ENCODE results near the gene SGCD. TPM values are rescaled to one million over a fixed set of nuclear protein-coding genes. Genes with fewer than 3 reads are reported as not detected.
A peak's percentile ranks its signal among the peaks of the same experiment; 100 is the strongest.

SGCD gene
- total RNA-seq, 1 donor from 2014 or later = 75.2 TPM

- ATAC-seq (no peak), DNase-seq (ENCODE audit: missing footprints) (no peak)
- intact Hi-C loops (cut with DNase I) = no loop called here
Measured at GRCh38 chr5:156431956-156432829, 105.2 kb downstream of the SGCD start.

- DNase-seq (ENCODE audit: missing footprints) (no peak), ATAC-seq (no peak)
- intact Hi-C loops (cut with DNase I) = no loop called here
Measured at GRCh38 chr5:156432830-156433105, 105.8 kb downstream of the SGCD start.

- DNase-seq (ENCODE audit: missing footprints) (no peak), ATAC-seq (no peak)
- intact Hi-C loops (cut with DNase I) = no loop called here
Measured at GRCh38 chr5:156434471-156434870, 107.5 kb downstream of the SGCD start.

GRCh38 chr5:156435101-156435500 is 108.1 kb downstream of the SGCD start:
- no peak for DNase-seq (ENCODE audit: missing footprints)
- ATAC-seq = no peak
- intact Hi-C loops (cut with DNase I) = no loop called here

GRCh38 chr5:156438076-156438475 is 111.1 kb downstream of the SGCD start:
- ATAC-seq = no peak
- DNase-seq (ENCODE audit: missing footprints) = no peak
- intact Hi-C loops (cut with DNase I) = no loop called here

GRCh38 chr5:156444753-156445291 is 117.9 kb downstream of the SGCD start:
- no peak for DNase-seq (ENCODE audit: missing footprints)
- intact Hi-C loops (cut with DNase I) = no loop called here
- ATAC-seq = no peak

GRCh38 chr5:156446526-156446925 is 119.6 kb downstream of the SGCD start:
- intact Hi-C loops (cut with DNase I) = no loop called here
- ATAC-seq = no peak
- DNase-seq (ENCODE audit: missing footprints) = no peak

GRCh38 chr5:156450778-156451177 is 123.8 kb downstream of the SGCD start:
- DNase-seq (ENCODE audit: missing footprints) (no peak), ATAC-seq (no peak)
- intact Hi-C loops (cut with DNase I) = no loop called here

- intact Hi-C loops (cut with DNase I) = no loop called here
- DNase-seq (ENCODE audit: missing footprints) (no peak), ATAC-seq (no peak)
Measured at GRCh38 chr5:156451505-156451904, 124.5 kb downstream of the SGCD start.

- no peak for ATAC-seq
- DNase-seq (ENCODE audit: missing footprints) = no peak
- intact Hi-C loops (cut with DNase I) = no loop called here
Measured at GRCh38 chr5:156456857-156457256, 129.9 kb downstream of the SGCD start.

- ATAC-seq = no peak
- DNase-seq (ENCODE audit: missing footprints) = no peak
- intact Hi-C loops (cut with DNase I) = no loop called here
Measured at GRCh38 chr5:156459812-156460385, 132.9 kb downstream of the SGCD start.

- intact Hi-C loops (cut with DNase I) = no loop called here
- ATAC-seq = no peak
- no peak for DNase-seq (ENCODE audit: missing footprints)
Measured at GRCh38 chr5:156460471-156460870, 133.5 kb downstream of the SGCD start.

GRCh38 chr5:156466871-156467270 is 139.9 kb downstream of the SGCD start:
- DNase-seq (ENCODE audit: missing footprints) (no peak), ATAC-seq (no peak)
- intact Hi-C loops (cut with DNase I) = no loop called here

- no peak for ATAC-seq
- DNase-seq (ENCODE audit: missing footprints) = no peak
- intact Hi-C loops (cut with DNase I) = no loop called here
Measured at GRCh38 chr5:156469636-156470035, 142.7 kb downstream of the SGCD start.

- DNase-seq (ENCODE audit: missing footprints) = no peak
- intact Hi-C loops (cut with DNase I) = no loop called here
- ATAC-seq = no peak
Measured at GRCh38 chr5:156471893-156472292, 144.9 kb downstream of the SGCD start.

GRCh38 chr5:156473269-156473908 is 146.4 kb downstream of the SGCD start:
- intact Hi-C loops (cut with DNase I) = no loop called here
- DNase-seq (ENCODE audit: missing footprints) (no peak), ATAC-seq (no peak)

GRCh38 chr5:156474251-156474650 is 147.3 kb downstream of the SGCD start:
- intact Hi-C loops (cut with DNase I) = no loop called here
- peak; percentile 85 for ATAC-seq
- DNase-seq (ENCODE audit: missing footprints) = peak; percentile 82

GRCh38 chr5:156475182-156476157 is 148.5 kb downstream of the SGCD start:
- ATAC-seq = peak; percentile 87
- intact Hi-C loops (cut with DNase I) = loop anchor here (5.0 kb wide), 1 partner anchor 107 kb away; no protein-coding TSS in a partner anchor
- DNase-seq (ENCODE audit: missing footprints) = no peak

GRCh38 chr5:156476158-156476551 is 149.2 kb downstream of the SGCD start:
- intact Hi-C loops (cut with DNase I) = loop anchor here (5.0 kb wide), 1 partner anchor 106 kb away; no protein-coding TSS in a partner anchor
- peak; percentile 9 for ATAC-seq

More at GRCh38 chr5:156476158-156476551, 149.2 kb downstream of the SGCD start:
- DNase-seq (ENCODE audit: missing footprints) = no peak

Data from Right ventricle myocardium inferior (tissue), 1 donor.